GM12878 (cell line): ENCODE measurements around the gene ZNF75A. TPM values are rescaled to one million over a fixed set of nuclear protein-coding genes. Genes with fewer than 3 reads are reported as not detected.
"Not testable (repeated sequence)": the region's sequence is repeated elsewhere in the genome, so short reads cannot be mapped to it uniquely, and the experiment has no call there.

ENCODE experiments used
- ATAC-seq: fragments of 200-7000 bp; cut with Tn5 transposase; 3 replicates; pipeline ENCODE4 v1.9.1; 2020; ENCODE audit warnings: mild to moderate bottlenecking, moderate library complexity
- BruUV-seq: library from RNA; stranded (reverse); fragments of 400-500 nt; replicated peaks from 2 replicates; lab custom pipeline; 2021; lab: Mats Ljungman, UMichigan
- CTCF ChIA-PET: fragments of 300-600 bp; sonication (Branson Sonifier 250); formaldehyde crosslinking; extraction: SDS; loops from one replicate; lab custom pipeline; 2021; ENCODE audit warnings: inconsistent platforms; lab: Yijun Ruan, JAX
- POLR2A ChIA-PET: fragments of 350-600 bp; formaldehyde crosslinking; extraction: SDS; loops from one replicate; lab custom pipeline; 2021; ENCODE audit warnings: inconsistent platforms; lab: Charles Lee
- RAD21 ChIA-PET: fragments of 300-600 bp; sonication (Branson Sonifier 250); formaldehyde crosslinking; loops from one replicate; lab custom pipeline; 2023; ENCODE audit warnings: antibody characterized with exemption; ENCODE audit not compliant: unreplicated experiment; lab: Charles Lee
- SMC1A ChIA-PET: fragments of 300-600 bp; sonication (Branson Sonifier 250); formaldehyde crosslinking; loops from one replicate; lab custom pipeline; 2023; ENCODE audit not compliant: unreplicated experiment, uncharacterized antibody; lab: Charles Lee
- DNase-seq: peaks from one replicate; pipeline ENCODE4 v3.0.0-alpha.2; 2011; ENCODE audit warnings: low read depth, low spot score
- FAIRE-seq: peaks from 3 replicates; lab custom pipeline; 2011; peaks lifted over from hg19 to GRCh38; lab: Jason Lieb, UNC
- H2AFZ ChIP-seq: 2 replicates; pipeline ENCODE4 v1.6.0; 2011; ENCODE audit warnings: low read depth, low read length, control low read depth; ENCODE audit not compliant: control insufficient read depth
- H3K27ac ChIP-seq: 2 replicates; pipeline ENCODE4 v1.5.1; 2011; ENCODE audit warnings: control low read depth; ENCODE audit not compliant: control insufficient read depth, insufficient read depth
- H3K27me3 ChIP-seq, 2 experiments: replicated peaks in 1 of 2; 2 replicates each; pipeline versions ENCODE4 v1.6.0 to v1.6.1; 2011; ENCODE audit warnings: low read length in 1 of 2; ENCODE audit not compliant: control insufficient read depth in 2 of 2, insufficient read depth in 2 of 2
- H3K36me3 ChIP-seq, 2 experiments: 2 replicates each; pipeline ENCODE4 v1.5.1; 2011; ENCODE audit warnings: low read length in 1 of 2; ENCODE audit not compliant: control insufficient read depth in 2 of 2, insufficient read depth in 2 of 2
- H3K4me1 ChIP-seq: 2 replicates; pipeline ENCODE4 v1.6.1; 2011; ENCODE audit warnings: mild to moderate bottlenecking, low read length, moderate library complexity, mixed read lengths; ENCODE audit not compliant: control insufficient read depth, insufficient read depth
- H3K4me2 ChIP-seq: 2 replicates; pipeline ENCODE4 v1.6.0; 2011; ENCODE audit warnings: control low read depth; ENCODE audit not compliant: control insufficient read depth, insufficient read depth
- H3K4me3 ChIP-seq: fragments of 200-600 bp; sonication (generic); 2 replicates; pipeline ENCODE4 v1.5.1; 2016
- H3K79me2 ChIP-seq: 2 replicates; pipeline ENCODE4 v1.6.0; 2011; ENCODE audit warnings: low read length; ENCODE audit not compliant: control insufficient read depth, insufficient read depth
- H3K9ac ChIP-seq: 2 replicates; pipeline ENCODE4 v1.8.0; 2011; ENCODE audit warnings: low read length, control low read depth, mixed read lengths; ENCODE audit not compliant: control insufficient read depth, insufficient read depth
- H3K9me3 ChIP-seq: replicated peaks from 3 replicates; pipeline ENCODE4 v1.5.1; 2011; ENCODE audit warnings: mild to moderate bottlenecking, low read length; ENCODE audit not compliant: control insufficient read depth, insufficient read depth
- H4K20me1 ChIP-seq: 2 replicates; pipeline ENCODE4 v1.6.0; 2011; ENCODE audit not compliant: control insufficient read depth, insufficient read depth
- E4F1 ChIP-seq: fragments of 450-650 bp; IDR thresholded peaks from 2 replicates; pipeline ENCODE4 v1.6.1; 2018; ENCODE audit warnings: borderline replicate concordance, mild to moderate bottlenecking; ENCODE audit not compliant: partially characterized antibody
- HCFC1 ChIP-seq: fragments of 150-350 bp; IDR thresholded peaks from 2 replicates; pipeline ENCODE4 v1.6.1; 2014; ENCODE audit warnings: low read length
- KLF5 ChIP-seq: fragments of 450-650 bp; IDR thresholded peaks from 2 replicates; pipeline ENCODE4 v1.6.1; 2014; ENCODE audit warnings: mild to moderate bottlenecking; ENCODE audit not compliant: partially characterized antibody
- NFYA ChIP-seq: IDR thresholded peaks from 2 replicates; pipeline ENCODE4 v1.6.1; 2011; ENCODE audit warnings: low read depth, mild to moderate bottlenecking, low read length, improper control_type of control experiment, borderline replicate concordance
- NR2C1 ChIP-seq: fragments of 450-650 bp; IDR thresholded peaks from 2 replicates; pipeline ENCODE4 v1.6.1; 2017; ENCODE audit warnings: antibody characterized with exemption, mild to moderate bottlenecking, moderate library complexity
- RAD51 ChIP-seq: fragments of 450-650 bp; IDR thresholded peaks from 2 replicates; pipeline ENCODE4 v1.6.1; 2016; ENCODE audit warnings: moderate library complexity, mild to moderate bottlenecking, inconsistent platforms
- RELB ChIP-seq: fragments of 450-650 bp; IDR thresholded peaks from 2 replicates; pipeline ENCODE4 v1.6.1; 2017; ENCODE audit warnings: low read depth, mild to moderate bottlenecking, moderate library complexity
- REST ChIP-seq: IDR thresholded peaks from 2 replicates; pipeline ENCODE4 v1.6.1; 2012; ENCODE audit warnings: mild to moderate bottlenecking, low read depth, low read length
- SREBF2 ChIP-seq: IDR thresholded peaks from 2 replicates; pipeline ENCODE4 v1.6.1; 2012; ENCODE audit warnings: mild to moderate bottlenecking, low read length
- WGBS: methylation state at CpG from one replicate; pipeline ENCODE4 v1.1.6; 2016; ENCODE audit warnings: low lambda C conversion rate; ENCODE audit not compliant: insufficient replicate concordance, insufficient coverage; ENCODE audit errors: missing lambda C conversion rate; 5-methylcytosine and 5-hydroxymethylcytosine counted together
- in situ Hi-C: fragments of 300-500 bp; cut with MboI; formaldehyde crosslinking; loops from 9 replicates; pipeline ENCODE4 v1.14.3; 2018; ENCODE audit warnings: mixed read lengths
- intact Hi-C: fragments of 100-400 bp; cut with micrococcal nuclease; formaldehyde crosslinking; loops from one replicate; pipeline ENCODE4 v1.14.2; 2022; ENCODE audit not compliant: unreplicated experiment
- polyA plus RNA-seq, 11 experiments: library from polyadenylated mRNA; depleted of rRNA in 4 of 11; unstranded in 6 of 11; stranded (reverse) in 5 of 11; fragments of >200 nt; fragmentation: Nextera tagmentation in 4 of 11; fragmentation: Illumina TruSeq in 1 of 11; extraction: Ambion mirVana in 4 of 11; extraction: Trizol in 1 of 11; gene quantifications; 1 replicate in 1 of 11; 2 replicates in 10 of 11; pipeline versions ENCODE4 v1.2.1 to v1.2.3, GENCODE V29; 2011 to 2016; ENCODE audit warnings: inconsistent platforms in 2 of 11, missing spikeins in 2 of 11, low read depth in 1 of 11
- total RNA-seq, 4 experiments: library from RNA; depleted of rRNA in 3 of 4; stranded (reverse); fragments of >200 nt in 3 of 4; fragmentation: Illumina TruSeq in 1 of 4; extraction: Trizol in 1 of 4; gene quantifications; 2 replicates each; pipeline versions ENCODE4 v1.2.1 to v1.2.3, GENCODE V29; 2013 to 2021

Gene ZNF75A
- total and polyA plus RNA-seq, 10 of the 15 experiments (the other 5 are each of a cell fraction or from before 2014, with no cell fraction given): 7.4 to 21.2 (median 16.1) TPM

GRCh38 chr16:3268294-3268693 is 37.0 kb upstream of the ZNF75A start:
- Histone ChIP-seq H3K79me2 (no peaks in the 10 kb centered on the region), H3K4me1 (peaks cover 3% of the 10 kb centered on the region; the same call in 1 of the 2 replicates), H3K9me3 (peaks cover 3% of the 10 kb centered on the region; the same call in 2 of the 3 replicates), H2AFZ (no peak overlapping the region), H3K4me3 (no peak overlapping the region), H3K9ac (no peak overlapping the region), H3K4me2 (no peak overlapping the region), H3K36me3 (no peaks in the 10 kb centered on the region), H4K20me1 (no peaks in the 10 kb centered on the region), H3K27ac (no peak overlapping the region), H3K27me3 (no peaks in the 10 kb centered on the region)
- WGBS: 95% methylated on average over 1 of the region's 1 CpG
- FAIRE-seq (no peak), ATAC-seq (no peak), DNase-seq (no peak)
- in situ Hi-C loops: no loop called here
- TF ChIP-seq SREBF2 (no peak), HCFC1 (no peak), RAD51 (no peak), E4F1 (no peak), RELB (no peak), REST (no peak), KLF5 (no peak), NFYA (no peak), NR2C1 (no peak)
- BruUV-seq: no TSS peak
- ChIA-PET CTCF (interaction anchor here (1.5 to 3.0 kb wide), 3 partner anchors 8 to 37 kb away, joined by 6 to 20 read pairs (median 12); partner anchors contain the start of genes TIGD7 and ZNF75A), RAD21 (interaction anchor here (1.2 kb wide), 2 partner anchors 175 to 241 kb away, joined by 3 read pairs; partner anchors contain the start of genes NAA60 and ZNF597), POLR2A (interaction anchor here (2.1 kb wide), 1 partner anchor 38 kb away, joined by 9 read pairs; the partner anchor contains the start of genes TIGD7 and ZNF75A), SMC1A (interaction anchor here (1.6 to 2.5 kb wide), 4 partner anchors 8 to 176 kb away, joined by 3 to 9 read pairs (median 6); partner anchors contain the start of genes NAA60, ZNF174, ZNF597 and ZSCAN32)
- intact Hi-C loops: loop anchor here (10.0 kb wide), 1 partner anchor 113 kb away; no protein-coding TSS in a partner anchor

GRCh38 chr16:3270718-3271117 is 34.6 kb upstream of the ZNF75A start:
- in situ Hi-C loops, H3K4me2 ChIP-seq, H3K9ac ChIP-seq, H3K4me3 ChIP-seq, CTCF ChIA-PET, H3K27ac ChIP-seq, H3K4me1 ChIP-seq, FAIRE-seq, H3K27me3 ChIP-seq, H2AFZ ChIP-seq, SMC1A ChIA-PET, RAD21 ChIA-PET, ATAC-seq, H4K20me1 ChIP-seq, intact Hi-C loops, H3K79me2 ChIP-seq, DNase-seq, H3K9me3 ChIP-seq, BruUV-seq, H3K36me3 ChIP-seq, POLR2A ChIA-PET: not testable (repeated sequence)
- WGBS: 94% methylated on average over 2 of the region's 5 CpGs
